ENCODE data around the gene SLX4IP. TPM values are rescaled to one million over a fixed set of nuclear protein-coding genes. Genes with fewer than 3 reads are reported as not detected.

The SLX4IP gene
- total RNA-seq, 4 donors from 2014 or later, result 1.3 to 3.0 (median 1.9) TPM

DNA sequence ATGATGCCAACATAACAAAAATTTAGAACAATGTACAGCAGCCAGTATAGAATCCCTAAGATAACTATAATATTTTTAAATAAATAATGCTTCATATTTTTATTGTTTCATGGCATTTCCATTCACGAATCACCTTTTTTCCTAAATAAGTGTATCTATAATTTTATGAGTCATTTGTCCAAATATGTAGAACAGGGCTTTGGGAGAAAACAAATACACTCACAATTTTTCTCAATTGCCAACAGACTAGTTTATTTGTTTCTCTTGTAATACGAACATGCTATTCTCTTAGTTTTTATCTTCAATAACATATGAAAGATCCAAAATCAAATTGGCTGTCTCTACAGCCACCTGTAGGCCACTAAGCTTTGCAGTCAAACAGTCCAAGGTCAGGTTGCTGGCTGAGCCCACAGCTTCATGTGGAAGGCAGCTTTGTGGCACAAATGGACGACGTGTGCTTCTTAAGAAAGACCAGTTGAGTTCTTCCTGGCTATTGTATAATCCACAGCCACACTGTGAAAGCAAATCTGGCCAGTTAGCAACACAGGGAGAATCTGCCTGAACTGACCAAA lies 30.1 kb upstream of the SLX4IP start:
- H3K27me3 ChIP-seq, result no peaks in the 10 kb centered on the region
- no peak overlapping the region for H3K4me3 ChIP-seq
- no peaks in the 10 kb centered on the region for H3K4me1 ChIP-seq

DNA sequence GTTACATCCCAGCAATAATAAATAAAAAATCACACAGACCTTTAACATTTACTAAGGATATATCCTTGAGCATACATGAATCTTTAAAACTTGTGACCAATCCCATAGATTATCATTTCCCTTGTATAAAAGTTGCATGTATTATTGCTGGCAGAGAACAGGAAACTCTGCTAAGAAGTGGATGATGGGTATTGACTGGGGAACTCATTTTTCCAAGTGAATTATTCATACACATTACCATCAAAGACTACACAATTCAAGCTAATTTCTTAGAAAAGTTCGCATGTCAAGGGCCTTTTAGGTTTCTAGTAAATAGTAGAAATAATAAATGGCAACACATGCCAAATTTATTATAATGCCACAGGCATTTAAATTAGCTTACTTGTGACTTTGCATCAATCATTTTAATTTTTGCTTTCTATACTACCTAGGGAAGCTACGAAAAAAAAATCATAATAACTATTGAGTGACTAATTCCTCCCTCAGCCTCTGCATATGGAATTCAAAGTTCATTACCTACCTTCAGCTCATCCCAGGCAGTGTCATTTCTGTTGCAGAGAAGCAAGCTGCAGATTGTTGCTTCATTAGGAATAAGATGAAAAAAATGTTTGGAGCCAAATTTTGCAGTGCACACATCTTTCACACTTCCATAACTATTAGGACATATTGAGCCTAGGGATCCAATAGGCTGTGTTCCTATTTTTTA lies 26.8 kb upstream of the SLX4IP start:
- H3K9me3 ChIP-seq, result no peaks in the 10 kb centered on the region
- H3K27ac ChIP-seq, result no peak overlapping the region
- no peaks in the 10 kb centered on the region for H3K27me3 ChIP-seq
- no peak for ATAC-seq
- peaks cover 0 to 51% of the 10 kb centered on the region in 2 donors for H3K36me3 ChIP-seq
- H3K4me3 ChIP-seq, result no peak overlapping the region
- H3K4me1 ChIP-seq, result no peaks in the 10 kb centered on the region
- no peak for TF ChIP-seq EP300 (IDR thresholded peaks at IDR 0.05)
- TF ChIP-seq, protein P1, sequence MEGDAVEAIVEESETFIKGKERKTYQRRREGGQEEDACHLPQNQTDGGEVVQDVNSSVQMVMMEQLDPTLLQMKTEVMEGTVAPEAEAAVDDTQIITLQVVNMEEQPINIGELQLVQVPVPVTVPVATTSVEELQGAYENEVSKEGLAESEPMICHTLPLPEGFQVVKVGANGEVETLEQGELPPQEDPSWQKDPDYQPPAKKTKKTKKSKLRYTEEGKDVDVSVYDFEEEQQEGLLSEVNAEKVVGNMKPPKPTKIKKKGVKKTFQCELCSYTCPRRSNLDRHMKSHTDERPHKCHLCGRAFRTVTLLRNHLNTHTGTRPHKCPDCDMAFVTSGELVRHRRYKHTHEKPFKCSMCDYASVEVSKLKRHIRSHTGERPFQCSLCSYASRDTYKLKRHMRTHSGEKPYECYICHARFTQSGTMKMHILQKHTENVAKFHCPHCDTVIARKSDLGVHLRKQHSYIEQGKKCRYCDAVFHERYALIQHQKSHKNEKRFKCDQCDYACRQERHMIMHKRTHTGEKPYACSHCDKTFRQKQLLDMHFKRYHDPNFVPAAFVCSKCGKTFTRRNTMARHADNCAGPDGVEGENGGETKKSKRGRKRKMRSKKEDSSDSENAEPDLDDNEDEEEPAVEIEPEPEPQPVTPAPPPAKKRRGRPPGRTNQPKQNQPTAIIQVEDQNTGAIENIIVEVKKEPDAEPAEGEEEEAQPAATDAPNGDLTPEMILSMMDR (IDR thresholded peaks at IDR 0.05), result no peak
- TF ChIP-seq POLR2AphosphoS5 (IDR thresholded peaks at IDR 0.05), result no peak
- TF ChIP-seq POLR2A (IDR thresholded peaks at IDR 0.05), result no peak
- 85 to 88% methylated on average over 2 of the region's 2 CpGs for WGBS, 2 donors (ENCODE audit: low coverage in 1 of 2)

More for the DNA sequence above, 30.1 kb upstream of the SLX4IP start:
- H3K9me3 ChIP-seq, result no peaks in the 10 kb centered on the region
- ATAC-seq, result no peak
- H3K36me3 ChIP-seq, result peaks cover 0 to 40% of the 10 kb centered on the region in 2 donors
- WGBS, 2 donors (ENCODE audit: low coverage in 1 of 2), result 71 to 92% methylated on average over 2 to 4 of the region's 4 CpGs
- no peak overlapping the region for H3K27ac ChIP-seq
- no peak for TF ChIP-seq POLR2A (IDR thresholded peaks at IDR 0.05)
- TF ChIP-seq EP300 (IDR thresholded peaks at IDR 0.05), result no peak
- TF ChIP-seq POLR2AphosphoS5 (IDR thresholded peaks at IDR 0.05), result no peak
- TF ChIP-seq, protein P1 (IDR thresholded peaks at IDR 0.05), result no peak

DNA sequence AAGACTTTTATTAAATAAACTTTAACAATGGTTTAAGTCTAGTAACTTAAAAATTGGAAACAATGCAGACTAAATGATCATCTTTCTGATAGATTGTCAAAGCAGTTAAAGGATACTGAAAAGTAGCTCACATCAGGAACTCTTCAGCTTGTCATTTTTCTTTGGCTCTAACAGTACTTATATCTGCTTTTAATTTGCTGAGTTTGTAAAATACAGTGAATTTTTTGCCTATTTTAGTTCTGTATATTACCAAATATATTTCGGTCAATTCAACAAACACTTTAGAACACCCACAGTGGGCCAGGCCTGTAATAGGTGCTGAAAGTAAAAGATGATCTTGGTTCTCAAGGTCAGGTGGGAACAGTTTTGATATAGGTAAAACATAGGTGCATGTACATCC lies 23.4 kb upstream of the SLX4IP start:
- no peak for ATAC-seq
- Histone ChIP-seq H3K4me1 (peaks cover 0 to 22% (median 0%) of the 10 kb centered on the region in 3 donors), H3K4me3 (no peak overlapping the region), H3K9me3 (no peaks in the 10 kb centered on the region), H3K27ac (no peak overlapping the region), H3K27me3 (no peaks in the 10 kb centered on the region), H3K36me3 (peaks cover 0 to 44% of the 10 kb centered on the region in 2 donors)
- no peak for TF ChIP-seq POLR2A (IDR thresholded peaks at IDR 0.05)
- TF ChIP-seq, protein P1 (IDR thresholded peaks at IDR 0.05), result no peak
- TF ChIP-seq POLR2AphosphoS5 (IDR thresholded peaks at IDR 0.05), result no peak
- TF ChIP-seq EP300 (IDR thresholded peaks at IDR 0.05), result no peak
- 65 to 100% methylated on average over 1 of the region's 1 CpG for WGBS, 2 donors (ENCODE audit: low coverage in 1 of 2)

DNA sequence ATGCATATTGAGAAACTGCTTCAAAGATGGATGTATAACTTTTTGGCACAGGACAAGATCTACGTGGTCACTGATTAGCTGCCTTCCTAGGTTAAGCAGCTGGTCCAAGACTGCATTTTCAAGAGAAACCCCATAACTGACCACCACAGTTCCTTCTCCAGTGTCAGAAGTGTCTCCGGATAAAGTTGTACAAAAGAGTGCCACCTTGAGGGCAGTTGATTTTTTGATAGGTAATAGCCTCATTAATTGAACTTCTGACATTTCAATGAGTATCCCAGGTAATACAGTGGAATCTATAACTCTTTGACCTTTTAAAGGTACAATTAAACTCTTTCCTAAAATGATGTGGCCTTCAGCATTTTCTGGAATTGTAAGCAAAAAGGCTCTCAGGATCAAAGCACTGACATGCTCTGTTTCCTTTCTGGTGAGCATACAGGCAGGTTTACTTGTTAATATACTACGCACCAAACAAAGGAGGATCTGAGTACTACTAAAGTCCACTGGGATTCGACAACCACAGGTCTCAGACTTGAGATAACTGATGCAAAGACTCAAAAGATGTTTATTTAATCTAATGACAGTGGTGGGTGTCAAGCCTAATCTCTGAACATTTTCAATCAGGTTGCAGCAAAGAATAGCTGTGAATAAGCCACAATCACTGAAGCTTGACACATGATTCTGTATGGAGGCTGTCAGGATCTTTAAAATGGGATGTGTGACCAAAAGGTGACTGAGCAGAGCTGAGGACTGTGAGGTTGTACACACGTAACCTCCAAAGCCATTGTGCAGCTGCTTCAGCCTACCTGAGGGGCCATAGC lies 22.3 kb upstream of the SLX4IP start:
- H3K27ac ChIP-seq, result no peak overlapping the region

More for the DNA sequence above, 22.3 kb upstream of the SLX4IP start:
- TF ChIP-seq EP300 (IDR thresholded peaks at IDR 0.05) (no peak), POLR2AphosphoS5 (IDR thresholded peaks at IDR 0.05) (no peak), POLR2A (IDR thresholded peaks at IDR 0.05) (no peak)
- TF ChIP-seq, protein P1 (IDR thresholded peaks at IDR 0.05), result no peak
- no peaks in the 10 kb centered on the region for H3K27me3 ChIP-seq
- H3K36me3 ChIP-seq, result peaks cover 0 to 43% of the 10 kb centered on the region in 2 donors
- H3K9me3 ChIP-seq, result no peaks in the 10 kb centered on the region
- 63 to 75% methylated on average over 4 to 5 of the region's 5 CpGs for WGBS, 2 donors (ENCODE audit: low coverage in 1 of 2)
- ATAC-seq, result no peak
- H3K4me3 ChIP-seq, result no peak overlapping the region
- H3K4me1 ChIP-seq, result peaks cover 0 to 25% (median 0%) of the 10 kb centered on the region in 3 donors

All from gastroesophageal sphincter (tissue), 4 donors.